HG03280 (cell line): ENCODE results near the gene ATL3.
A peak's percentile ranks its signal among the peaks of the same experiment; 100 is the strongest.
"Not testable (repeated sequence)": the region's sequence is repeated elsewhere in the genome, so short reads cannot be mapped to it uniquely, and the experiment has no call there.

ENCODE experiments used
- ATAC-seq: cut with Tn5 transposase; IDR thresholded peaks from one replicate; pipeline ENCODE4 v1.9.1; 2021; ENCODE audit warnings: mild to moderate bottlenecking, moderate library complexity; ENCODE audit not compliant: unreplicated experiment

ATL3 gene

GRCh38 chr11:63681321-63682065, 10.3 kb upstream of the ATL3 start, which contains the start of gene RTN3:
RTN3 (plus strand) TSS chr11:63681500; CDS start chr11:63681637, 137 bp downstream.
- peak; percentile 89 for ATAC-seq

- ATAC-seq, result no peak
Measured at GRCh38 chr11:63680834-63681320, 9.7 kb upstream of the ATL3 start.

GRCh38 chr11:63673579-63673978, 2.4 kb upstream of the ATL3 start:
- ATAC-seq, result no peak

- ATAC-seq, result no peak
Measured at GRCh38 chr11:63672936-63673539, 1.9 kb upstream of the ATL3 start.

- ATAC-seq, result no peak
Measured at GRCh38 chr11:63672156-63672463, 934 bp upstream of the ATL3 start.

- ATAC-seq, result peak; percentile 34
Measured at GRCh38 chr11:63670433-63671321, 499 bp downstream of the ATL3 start.

- ATAC-seq, result no peak
Measured at GRCh38 chr11:63670096-63670432, 1.1 kb downstream of the ATL3 start.

- ATAC-seq, result no peak
Measured at GRCh38 chr11:63667995-63668795, 3.0 kb downstream of the ATL3 start.

- no peak for ATAC-seq
Measured at GRCh38 chr11:63666874-63667273, 4.3 kb downstream of the ATL3 start.

GRCh38 chr11:63663809-63664208, 7.4 kb downstream of the ATL3 start:
- ATAC-seq, result no peak

GRCh38 chr11:63660972-63661371, 10.2 kb downstream of the ATL3 start:
- no peak for ATAC-seq

GRCh38 chr11:63652671-63653070, 18.5 kb downstream of the ATL3 start:
- ATAC-seq, result no peak

- ATAC-seq, result no peak
Measured at GRCh38 chr11:63643205-63643604, 28.0 kb downstream of the ATL3 start.

GRCh38 chr11:63641727-63642126, 29.4 kb downstream of the ATL3 start:
- no peak for ATAC-seq

GRCh38 chr11:63639199-63639832, 31.9 kb downstream of the ATL3 start:
- no peak for ATAC-seq

- ATAC-seq, result not testable (repeated sequence)
Measured at GRCh38 chr11:63638436-63638835, 32.7 kb downstream of the ATL3 start.

- no peak for ATAC-seq
Measured at GRCh38 chr11:63635762-63636465, 35.3 kb downstream of the ATL3 start.

- no peak for ATAC-seq
Measured at GRCh38 chr11:63629426-63629825, 41.8 kb downstream of the ATL3 start.

GRCh38 chr11:63623513-63624140, 47.5 kb downstream of the ATL3 start:
- ATAC-seq, result no peak
